A673 (cell line): ENCODE results near the gene LRSAM1.

ENCODE experiments used
- EZH2 ChIP-seq: fragments of 200-600 bp; sonication (generic); IDR thresholded peaks from 2 replicates; pipeline ENCODE4 v1.6.1; 2017; ENCODE audit warnings: borderline replicate concordance, low read depth, mild to moderate bottlenecking, mixed read lengths, antibody characterized with exemption, low read length; ENCODE audit not compliant: poor library complexity, severe bottlenecking
- TF ChIP-seq, protein P1 (sequence below): fragments of 300-800, 200-600 bp; sonication (generic); conservative IDR thresholded peaks from 2 replicates; pipeline ENCODE4 v1.5.1; 2017; ENCODE audit warnings: low read depth, mild to moderate bottlenecking, antibody characterized with exemption, low read length, moderate library complexity, mixed read lengths

DNA sequence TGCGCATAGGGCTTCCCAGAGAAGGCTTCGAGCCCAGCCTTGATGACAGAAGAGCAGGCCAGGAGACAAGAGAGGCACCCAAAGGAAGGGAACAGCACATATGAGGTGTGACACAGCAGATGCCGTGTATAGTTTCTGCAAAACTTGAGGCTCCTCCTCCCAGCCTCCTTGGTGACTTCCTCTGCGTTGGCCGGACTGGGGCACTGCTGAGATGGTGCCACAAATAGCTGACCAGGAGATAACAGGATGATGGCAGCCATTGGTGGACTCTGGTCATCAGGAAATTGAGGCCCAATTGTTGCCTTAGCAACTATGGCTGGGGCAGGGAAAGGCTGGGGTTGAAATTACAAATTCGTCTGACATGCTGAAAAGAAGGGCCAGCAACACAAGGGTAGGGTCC, 32.0 kb upstream of the LRSAM1 start:
- TF ChIP-seq, protein P1, sequence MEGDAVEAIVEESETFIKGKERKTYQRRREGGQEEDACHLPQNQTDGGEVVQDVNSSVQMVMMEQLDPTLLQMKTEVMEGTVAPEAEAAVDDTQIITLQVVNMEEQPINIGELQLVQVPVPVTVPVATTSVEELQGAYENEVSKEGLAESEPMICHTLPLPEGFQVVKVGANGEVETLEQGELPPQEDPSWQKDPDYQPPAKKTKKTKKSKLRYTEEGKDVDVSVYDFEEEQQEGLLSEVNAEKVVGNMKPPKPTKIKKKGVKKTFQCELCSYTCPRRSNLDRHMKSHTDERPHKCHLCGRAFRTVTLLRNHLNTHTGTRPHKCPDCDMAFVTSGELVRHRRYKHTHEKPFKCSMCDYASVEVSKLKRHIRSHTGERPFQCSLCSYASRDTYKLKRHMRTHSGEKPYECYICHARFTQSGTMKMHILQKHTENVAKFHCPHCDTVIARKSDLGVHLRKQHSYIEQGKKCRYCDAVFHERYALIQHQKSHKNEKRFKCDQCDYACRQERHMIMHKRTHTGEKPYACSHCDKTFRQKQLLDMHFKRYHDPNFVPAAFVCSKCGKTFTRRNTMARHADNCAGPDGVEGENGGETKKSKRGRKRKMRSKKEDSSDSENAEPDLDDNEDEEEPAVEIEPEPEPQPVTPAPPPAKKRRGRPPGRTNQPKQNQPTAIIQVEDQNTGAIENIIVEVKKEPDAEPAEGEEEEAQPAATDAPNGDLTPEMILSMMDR: no peak
- TF ChIP-seq EZH2: no peak
